Tibial nerve (tissue), 4 donors: ENCODE measurements around the gene GPR158. TPM values are rescaled to one million over a fixed set of nuclear protein-coding genes. Genes with fewer than 3 reads are reported as not detected.

ENCODE experiments used
- DNase-seq, 2 donors: peaks; one replicate each; pipeline ENCODE4 v3.0.0-alpha.2; 2019; ENCODE audit warnings: low spot score in 2 of 2
- H3K27ac ChIP-seq, 4 donors: fragments of 200-600 bp; sonication (generic) in 3 of 4; one replicate each; pipeline ENCODE4 v1.5.1; 2017 to 2019; ENCODE audit warnings: mild to moderate bottlenecking in 1 of 4
- H3K27me3 ChIP-seq, 2 donors: fragments of 200-600 bp; sonication (generic) in 1 of 2; one replicate each; pipeline versions ENCODE4 v1.5.1 to v1.6.0; 2017 to 2019
- H3K36me3 ChIP-seq, 3 donors: fragments of 200-600 bp; sonication (generic); one replicate each; pipeline ENCODE4 v1.5.1; 2018 to 2019
- H3K4me1 ChIP-seq, 4 donors: fragments of 200-600 bp; sonication (generic) in 3 of 4; one replicate each; pipeline ENCODE4 v1.5.1; 2017 to 2019
- H3K4me3 ChIP-seq, 4 donors: fragments of 200-600 bp; sonication (generic) in 3 of 4; one replicate each; pipeline ENCODE4 v1.5.1; 2017 to 2019; ENCODE audit warnings: mild to moderate bottlenecking in 1 of 4, moderate library complexity in 1 of 4
- H3K9me3 ChIP-seq, 4 donors: fragments of 200-600 bp; sonication (generic) in 3 of 4; one replicate each; pipeline ENCODE4 v1.5.1; 2017 to 2019
- CTCF ChIP-seq, 5 experiments: fragments of 200-600 bp in 3 of 5; fragments of 450-650 bp in 2 of 5; sonication (generic) in 3 of 5; IDR thresholded peaks; one replicate each; pipeline ENCODE4 v1.5.1; 2016 to 2019; ENCODE audit warnings: antibody characterized with exemption in 5 of 5, mild to moderate bottlenecking in 3 of 5, moderate library complexity in 2 of 5
- EP300 ChIP-seq, 2 donors: sonication (generic); formaldehyde crosslinking; IDR thresholded peaks; one replicate each; pipeline ENCODE4 v1.6.1; 2017; ENCODE audit warnings: antibody characterized with exemption in 2 of 2, mild to moderate bottlenecking in 1 of 2
- POLR2A ChIP-seq, 2 donors: fragments of 450-650 bp; IDR thresholded peaks; one replicate each; pipeline ENCODE4 v1.6.1; 2017; ENCODE audit warnings: antibody characterized with exemption in 2 of 2, mild to moderate bottlenecking in 2 of 2, moderate library complexity in 2 of 2
- WGBS, 2 donors: methylation state at CpG; one replicate each; pipeline ENCODE4 v1.1.5; 2018; 5-methylcytosine and 5-hydroxymethylcytosine counted together
- total RNA-seq, 4 donors: library from RNA; depleted of rRNA; stranded (reverse); fragments of >200 nt; gene quantifications; one replicate each; pipeline ENCODE4 v1.1.0, GENCODE V29; 2016

Gene GPR158
- total RNA-seq, 4 donors from 2014 or later = under 0.01 to 0.39 (median under 0.01) TPM

- Histone ChIP-seq H3K27ac (no peak overlapping the region), H3K36me3 (no peaks in the 10 kb centered on the region), H3K4me3 (no peak overlapping the region), H3K4me1 (no peaks in the 10 kb centered on the region), H3K9me3 (no peaks in the 10 kb centered on the region), H3K27me3 (no peaks in the 10 kb centered on the region)
- no peak for TF ChIP-seq POLR2A (IDR thresholded peaks at IDR 0.05)
- no peak for TF ChIP-seq EP300 (IDR thresholded peaks at IDR 0.05)
- TF ChIP-seq CTCF (IDR thresholded peaks at IDR 0.05) = no peak
- DNase-seq = no peak
- 86 to 92% methylated on average over 2 of the region's 2 CpGs for WGBS, 2 donors
Measured at GRCh38 chr10:25436431-25436830, 261.6 kb downstream of the GPR158 start.

GRCh38 chr10:25441270-25441669 is 266.5 kb downstream of the GPR158 start:
- no peak overlapping the region for H3K27ac ChIP-seq
- WGBS, 2 donors = 32 to 68% methylated on average over 1 of the region's 1 CpG
- TF ChIP-seq EP300 (IDR thresholded peaks at IDR 0.05) (no peak), CTCF (IDR thresholded peaks at IDR 0.05) (no peak), POLR2A (IDR thresholded peaks at IDR 0.05) (no peak)
- no peak for DNase-seq
- no peaks in the 10 kb centered on the region for H3K36me3 ChIP-seq
- no peaks in the 10 kb centered on the region for H3K4me1 ChIP-seq
- H3K27me3 ChIP-seq = no peaks in the 10 kb centered on the region
- H3K4me3 ChIP-seq = no peak overlapping the region
- H3K9me3 ChIP-seq = no peaks in the 10 kb centered on the region

- Histone ChIP-seq H3K4me1 (no peaks in the 10 kb centered on the region), H3K4me3 (no peak overlapping the region), H3K27me3 (no peaks in the 10 kb centered on the region), H3K36me3 (no peaks in the 10 kb centered on the region), H3K27ac (no peak overlapping the region), H3K9me3 (no peaks in the 10 kb centered on the region)
- DNase-seq = no peak
- 86 to 87% methylated on average over 6 of the region's 6 CpGs for WGBS, 2 donors
- TF ChIP-seq EP300 (IDR thresholded peaks at IDR 0.05) (no peak), POLR2A (IDR thresholded peaks at IDR 0.05) (no peak), CTCF (IDR thresholded peaks at IDR 0.05) (no peak)
Measured at GRCh38 chr10:25444266-25444665, 269.5 kb downstream of the GPR158 start.

- TF ChIP-seq EP300 (IDR thresholded peaks at IDR 0.05) (no peak), CTCF (IDR thresholded peaks at IDR 0.05) (no peak), POLR2A (IDR thresholded peaks at IDR 0.05) (no peak)
- H3K4me1 ChIP-seq = no peaks in the 10 kb centered on the region
- H3K36me3 ChIP-seq = no peaks in the 10 kb centered on the region
- H3K27me3 ChIP-seq = no peaks in the 10 kb centered on the region
- no peak overlapping the region for H3K4me3 ChIP-seq
- no peak for DNase-seq
- WGBS, 2 donors = 75 to 77% methylated on average over 4 of the region's 4 CpGs
- H3K9me3 ChIP-seq = peaks cover 0 to 10% (median 4%) of the 10 kb centered on the region in 4 donors
- no peak overlapping the region for H3K27ac ChIP-seq
Measured at GRCh38 chr10:25451401-25451800, 276.6 kb downstream of the GPR158 start.

- H3K27ac ChIP-seq = no peak overlapping the region
- WGBS, 2 donors = 89% methylated on average over 1 of the region's 1 CpG
- no peak overlapping the region for H3K4me3 ChIP-seq
- no peaks in the 10 kb centered on the region for H3K27me3 ChIP-seq
- H3K9me3 ChIP-seq = peaks cover 0 to 10% (median 4%) of the 10 kb centered on the region in 4 donors
- DNase-seq = no peak
- no peaks in the 10 kb centered on the region for H3K4me1 ChIP-seq
- H3K36me3 ChIP-seq = no peaks in the 10 kb centered on the region
- TF ChIP-seq EP300 (IDR thresholded peaks at IDR 0.05) = no peak
- TF ChIP-seq POLR2A (IDR thresholded peaks at IDR 0.05) = no peak
- TF ChIP-seq CTCF (IDR thresholded peaks at IDR 0.05) = no peak
Measured at GRCh38 chr10:25453619-25454018, 278.8 kb downstream of the GPR158 start.
